Measurements from ENCODE around the gene FMO2.

Gene FMO2

DNA sequence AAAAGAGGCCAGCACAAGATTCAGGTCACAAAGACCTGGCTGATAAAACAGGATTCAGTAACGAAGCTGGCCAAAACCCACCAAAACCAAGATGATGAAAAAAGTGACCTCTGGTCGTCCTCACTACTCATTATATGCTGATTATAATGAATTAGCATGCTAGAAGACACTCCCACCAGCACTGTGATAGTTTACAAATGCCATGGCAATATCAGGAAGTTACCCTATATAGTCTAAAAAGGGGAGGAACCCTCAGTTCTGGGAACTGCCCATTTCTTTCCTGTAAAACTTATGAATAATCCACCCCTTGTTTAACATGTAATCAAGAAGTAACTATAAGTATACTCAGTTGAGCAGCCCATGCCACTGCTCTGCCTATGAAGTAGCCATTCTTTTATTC is 26.0 kb upstream of the FMO2 start:
- no peak overlapping the region for H3K9ac ChIP-seq (ENCODE audit: low read length)
- TF ChIP-seq, protein P1, sequence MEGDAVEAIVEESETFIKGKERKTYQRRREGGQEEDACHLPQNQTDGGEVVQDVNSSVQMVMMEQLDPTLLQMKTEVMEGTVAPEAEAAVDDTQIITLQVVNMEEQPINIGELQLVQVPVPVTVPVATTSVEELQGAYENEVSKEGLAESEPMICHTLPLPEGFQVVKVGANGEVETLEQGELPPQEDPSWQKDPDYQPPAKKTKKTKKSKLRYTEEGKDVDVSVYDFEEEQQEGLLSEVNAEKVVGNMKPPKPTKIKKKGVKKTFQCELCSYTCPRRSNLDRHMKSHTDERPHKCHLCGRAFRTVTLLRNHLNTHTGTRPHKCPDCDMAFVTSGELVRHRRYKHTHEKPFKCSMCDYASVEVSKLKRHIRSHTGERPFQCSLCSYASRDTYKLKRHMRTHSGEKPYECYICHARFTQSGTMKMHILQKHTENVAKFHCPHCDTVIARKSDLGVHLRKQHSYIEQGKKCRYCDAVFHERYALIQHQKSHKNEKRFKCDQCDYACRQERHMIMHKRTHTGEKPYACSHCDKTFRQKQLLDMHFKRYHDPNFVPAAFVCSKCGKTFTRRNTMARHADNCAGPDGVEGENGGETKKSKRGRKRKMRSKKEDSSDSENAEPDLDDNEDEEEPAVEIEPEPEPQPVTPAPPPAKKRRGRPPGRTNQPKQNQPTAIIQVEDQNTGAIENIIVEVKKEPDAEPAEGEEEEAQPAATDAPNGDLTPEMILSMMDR (IDR thresholded peaks at IDR 0.05; ENCODE audit: insufficient read depth, low read length, poor library complexity, severe bottlenecking) = no peak
- TF ChIP-seq EZH2phosphoT487 (conservative IDR thresholded peaks at IDR 0.05; ENCODE audit: low read length) = no peak
- H4K20me1 ChIP-seq (ENCODE audit: low read depth, low read length) = no peaks in the 10 kb centered on the region
- H3K36me3 ChIP-seq (ENCODE audit: low read length) = no peaks in the 10 kb centered on the region
- no peak overlapping the region for H3K27ac ChIP-seq (ENCODE audit: low read depth, low read length)
- no peaks in the 10 kb centered on the region for H3K79me2 ChIP-seq (ENCODE audit: insufficient read depth, low read length)
- no peaks in the 10 kb centered on the region for H3K9me2 ChIP-seq (replicated peaks; ENCODE audit: insufficient read depth, low read length)
- H3K4me3 ChIP-seq (ENCODE audit: insufficient read depth, low read length, poor library complexity, severe bottlenecking) = no peak overlapping the region
- no peak overlapping the region for H2AFZ ChIP-seq (ENCODE audit: low read depth, low read length, severe bottlenecking)
- no peaks in the 10 kb centered on the region for H3K27me3 ChIP-seq (ENCODE audit: low read length)
- no peaks in the 10 kb centered on the region for H3F3A ChIP-seq (ENCODE audit: insufficient read depth)
- no peak overlapping the region for H3K4me2 ChIP-seq (ENCODE audit: low read depth, low read length, poor library complexity, severe bottlenecking)
- no peaks in the 10 kb centered on the region for H3K9me3 ChIP-seq (ENCODE audit: insufficient read depth, low read length)

DNA sequence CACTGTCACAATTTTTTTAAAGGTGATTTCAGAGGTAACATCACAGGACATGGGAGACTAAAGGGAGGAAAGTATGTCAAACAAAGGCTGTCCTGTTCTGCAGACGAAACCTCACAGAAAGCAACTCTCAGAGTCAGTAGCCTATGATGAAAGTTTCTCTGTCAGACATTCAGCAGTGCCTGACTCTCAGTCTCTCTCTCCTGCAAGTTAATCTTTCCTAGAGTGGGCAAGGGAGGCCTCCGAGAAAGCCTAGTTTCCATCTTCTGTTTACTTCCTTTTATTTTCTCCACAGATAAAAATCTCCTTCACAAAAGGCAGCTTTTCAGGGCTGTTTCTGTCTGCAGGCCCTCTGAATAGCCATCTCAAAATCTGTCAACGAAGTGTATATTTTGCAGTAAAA is 24.9 kb upstream of the FMO2 start:
- Histone ChIP-seq H3K36me3 (ENCODE audit: low read length) (no peaks in the 10 kb centered on the region), H3K9ac (ENCODE audit: low read length) (no peak overlapping the region), H3K4me2 (ENCODE audit: low read depth, low read length, poor library complexity, severe bottlenecking) (no peak overlapping the region), H3K9me3 (ENCODE audit: insufficient read depth, low read length) (no peaks in the 10 kb centered on the region), H3K9me2 (replicated peaks; ENCODE audit: insufficient read depth, low read length) (no peaks in the 10 kb centered on the region), H4K20me1 (ENCODE audit: low read depth, low read length) (no peaks in the 10 kb centered on the region), H2AFZ (ENCODE audit: low read depth, low read length, severe bottlenecking) (no peak overlapping the region), H3K27ac (ENCODE audit: low read depth, low read length) (no peak overlapping the region), H3F3A (ENCODE audit: insufficient read depth) (no peaks in the 10 kb centered on the region), H3K79me2 (ENCODE audit: insufficient read depth, low read length) (no peaks in the 10 kb centered on the region), H3K4me3 (ENCODE audit: insufficient read depth, low read length, poor library complexity, severe bottlenecking) (no peak overlapping the region), H3K27me3 (ENCODE audit: low read length) (no peaks in the 10 kb centered on the region)
- TF ChIP-seq EZH2phosphoT487 (conservative IDR thresholded peaks at IDR 0.05; ENCODE audit: low read length) = no peak
- TF ChIP-seq, protein P1 (IDR thresholded peaks at IDR 0.05; ENCODE audit: insufficient read depth, low read length, poor library complexity, severe bottlenecking) = no peak

DNA sequence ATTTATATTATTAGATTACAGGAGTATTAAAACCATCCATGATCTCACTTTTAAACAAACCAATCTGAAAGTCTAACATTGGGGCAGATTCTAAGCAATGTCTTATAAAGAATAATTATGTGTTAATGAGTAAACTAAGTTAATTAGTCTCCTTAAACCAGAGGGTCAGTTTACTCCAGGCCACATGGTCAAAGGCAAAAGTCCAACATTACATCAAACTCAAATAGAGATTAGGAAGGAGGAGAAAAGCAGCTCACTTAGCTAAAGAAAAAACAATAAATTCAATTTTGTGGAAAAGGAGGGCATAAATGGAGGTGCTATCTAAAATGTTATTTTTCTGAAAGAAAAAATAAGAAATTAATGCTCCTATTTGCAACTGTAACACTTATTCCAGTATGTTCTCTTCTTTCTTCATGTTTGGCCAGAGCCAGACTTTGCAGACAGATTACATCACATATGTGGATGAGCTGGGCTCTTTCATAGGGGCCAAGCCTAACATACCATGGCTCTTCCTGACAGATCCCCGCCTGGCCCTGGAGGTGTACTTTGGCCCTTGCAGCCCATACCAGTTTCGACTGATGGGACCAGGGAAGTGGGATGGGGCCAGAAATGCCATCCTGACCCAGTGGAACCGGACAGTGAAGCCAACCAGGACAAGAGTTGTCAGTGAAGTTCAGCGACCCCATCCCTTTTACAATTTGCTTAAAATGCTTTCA is 24.3 kb upstream of the FMO2 start:
- Histone ChIP-seq H3K9me3 (ENCODE audit: insufficient read depth, low read length) (no peaks in the 10 kb centered on the region), H3K4me2 (ENCODE audit: low read depth, low read length, poor library complexity, severe bottlenecking) (no peak overlapping the region), H3K9ac (ENCODE audit: low read length) (no peak overlapping the region), H3F3A (ENCODE audit: insufficient read depth) (no peaks in the 10 kb centered on the region), H3K79me2 (ENCODE audit: insufficient read depth, low read length) (no peaks in the 10 kb centered on the region), H3K27me3 (ENCODE audit: low read length) (no peaks in the 10 kb centered on the region), H2AFZ (ENCODE audit: low read depth, low read length, severe bottlenecking) (no peak overlapping the region), H3K36me3 (ENCODE audit: low read length) (no peaks in the 10 kb centered on the region), H3K9me2 (replicated peaks; ENCODE audit: insufficient read depth, low read length) (no peaks in the 10 kb centered on the region), H3K4me3 (ENCODE audit: insufficient read depth, low read length, poor library complexity, severe bottlenecking) (no peak overlapping the region), H4K20me1 (ENCODE audit: low read depth, low read length) (no peaks in the 10 kb centered on the region), H3K27ac (ENCODE audit: low read depth, low read length) (no peak overlapping the region)
- TF ChIP-seq, protein P1 (IDR thresholded peaks at IDR 0.05; ENCODE audit: insufficient read depth, low read length, poor library complexity, severe bottlenecking) = no peak
- no peak for TF ChIP-seq EZH2phosphoT487 (conservative IDR thresholded peaks at IDR 0.05; ENCODE audit: low read length)

All from SU-DHL-6 (cell line).